Measurements from ENCODE around the gene NMNAT1. TPM values are rescaled to one million over a fixed set of nuclear protein-coding genes. Genes with fewer than 3 reads are reported as not detected.

Gene NMNAT1
- total and polyA plus RNA-seq, 2 of the 8 experiments (the other 6 are each of a cell fraction or from before 2014, with no cell fraction given), result 2.0 to 2.5 TPM

DNA sequence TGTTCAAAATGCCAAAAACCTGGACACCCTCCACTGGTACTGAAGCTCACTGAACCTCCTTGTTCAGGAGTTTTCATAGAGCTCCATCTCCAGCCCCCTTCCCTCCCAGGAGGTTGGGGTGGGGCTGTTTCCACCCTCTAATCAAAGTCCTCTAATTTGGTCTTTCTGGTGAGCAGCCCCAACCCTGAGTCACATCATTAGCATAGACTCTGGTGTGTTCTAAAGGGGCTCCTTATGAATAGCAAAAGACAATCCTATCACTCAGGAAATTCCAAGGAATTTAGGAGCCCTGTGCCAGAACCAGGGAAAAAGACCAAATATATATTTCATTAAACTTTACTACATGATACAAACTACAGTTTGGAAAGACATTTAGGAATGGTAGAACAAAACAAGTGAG is 76.3 kb downstream of the NMNAT1 start (continued):
- TF ChIP-seq, protein P1, sequence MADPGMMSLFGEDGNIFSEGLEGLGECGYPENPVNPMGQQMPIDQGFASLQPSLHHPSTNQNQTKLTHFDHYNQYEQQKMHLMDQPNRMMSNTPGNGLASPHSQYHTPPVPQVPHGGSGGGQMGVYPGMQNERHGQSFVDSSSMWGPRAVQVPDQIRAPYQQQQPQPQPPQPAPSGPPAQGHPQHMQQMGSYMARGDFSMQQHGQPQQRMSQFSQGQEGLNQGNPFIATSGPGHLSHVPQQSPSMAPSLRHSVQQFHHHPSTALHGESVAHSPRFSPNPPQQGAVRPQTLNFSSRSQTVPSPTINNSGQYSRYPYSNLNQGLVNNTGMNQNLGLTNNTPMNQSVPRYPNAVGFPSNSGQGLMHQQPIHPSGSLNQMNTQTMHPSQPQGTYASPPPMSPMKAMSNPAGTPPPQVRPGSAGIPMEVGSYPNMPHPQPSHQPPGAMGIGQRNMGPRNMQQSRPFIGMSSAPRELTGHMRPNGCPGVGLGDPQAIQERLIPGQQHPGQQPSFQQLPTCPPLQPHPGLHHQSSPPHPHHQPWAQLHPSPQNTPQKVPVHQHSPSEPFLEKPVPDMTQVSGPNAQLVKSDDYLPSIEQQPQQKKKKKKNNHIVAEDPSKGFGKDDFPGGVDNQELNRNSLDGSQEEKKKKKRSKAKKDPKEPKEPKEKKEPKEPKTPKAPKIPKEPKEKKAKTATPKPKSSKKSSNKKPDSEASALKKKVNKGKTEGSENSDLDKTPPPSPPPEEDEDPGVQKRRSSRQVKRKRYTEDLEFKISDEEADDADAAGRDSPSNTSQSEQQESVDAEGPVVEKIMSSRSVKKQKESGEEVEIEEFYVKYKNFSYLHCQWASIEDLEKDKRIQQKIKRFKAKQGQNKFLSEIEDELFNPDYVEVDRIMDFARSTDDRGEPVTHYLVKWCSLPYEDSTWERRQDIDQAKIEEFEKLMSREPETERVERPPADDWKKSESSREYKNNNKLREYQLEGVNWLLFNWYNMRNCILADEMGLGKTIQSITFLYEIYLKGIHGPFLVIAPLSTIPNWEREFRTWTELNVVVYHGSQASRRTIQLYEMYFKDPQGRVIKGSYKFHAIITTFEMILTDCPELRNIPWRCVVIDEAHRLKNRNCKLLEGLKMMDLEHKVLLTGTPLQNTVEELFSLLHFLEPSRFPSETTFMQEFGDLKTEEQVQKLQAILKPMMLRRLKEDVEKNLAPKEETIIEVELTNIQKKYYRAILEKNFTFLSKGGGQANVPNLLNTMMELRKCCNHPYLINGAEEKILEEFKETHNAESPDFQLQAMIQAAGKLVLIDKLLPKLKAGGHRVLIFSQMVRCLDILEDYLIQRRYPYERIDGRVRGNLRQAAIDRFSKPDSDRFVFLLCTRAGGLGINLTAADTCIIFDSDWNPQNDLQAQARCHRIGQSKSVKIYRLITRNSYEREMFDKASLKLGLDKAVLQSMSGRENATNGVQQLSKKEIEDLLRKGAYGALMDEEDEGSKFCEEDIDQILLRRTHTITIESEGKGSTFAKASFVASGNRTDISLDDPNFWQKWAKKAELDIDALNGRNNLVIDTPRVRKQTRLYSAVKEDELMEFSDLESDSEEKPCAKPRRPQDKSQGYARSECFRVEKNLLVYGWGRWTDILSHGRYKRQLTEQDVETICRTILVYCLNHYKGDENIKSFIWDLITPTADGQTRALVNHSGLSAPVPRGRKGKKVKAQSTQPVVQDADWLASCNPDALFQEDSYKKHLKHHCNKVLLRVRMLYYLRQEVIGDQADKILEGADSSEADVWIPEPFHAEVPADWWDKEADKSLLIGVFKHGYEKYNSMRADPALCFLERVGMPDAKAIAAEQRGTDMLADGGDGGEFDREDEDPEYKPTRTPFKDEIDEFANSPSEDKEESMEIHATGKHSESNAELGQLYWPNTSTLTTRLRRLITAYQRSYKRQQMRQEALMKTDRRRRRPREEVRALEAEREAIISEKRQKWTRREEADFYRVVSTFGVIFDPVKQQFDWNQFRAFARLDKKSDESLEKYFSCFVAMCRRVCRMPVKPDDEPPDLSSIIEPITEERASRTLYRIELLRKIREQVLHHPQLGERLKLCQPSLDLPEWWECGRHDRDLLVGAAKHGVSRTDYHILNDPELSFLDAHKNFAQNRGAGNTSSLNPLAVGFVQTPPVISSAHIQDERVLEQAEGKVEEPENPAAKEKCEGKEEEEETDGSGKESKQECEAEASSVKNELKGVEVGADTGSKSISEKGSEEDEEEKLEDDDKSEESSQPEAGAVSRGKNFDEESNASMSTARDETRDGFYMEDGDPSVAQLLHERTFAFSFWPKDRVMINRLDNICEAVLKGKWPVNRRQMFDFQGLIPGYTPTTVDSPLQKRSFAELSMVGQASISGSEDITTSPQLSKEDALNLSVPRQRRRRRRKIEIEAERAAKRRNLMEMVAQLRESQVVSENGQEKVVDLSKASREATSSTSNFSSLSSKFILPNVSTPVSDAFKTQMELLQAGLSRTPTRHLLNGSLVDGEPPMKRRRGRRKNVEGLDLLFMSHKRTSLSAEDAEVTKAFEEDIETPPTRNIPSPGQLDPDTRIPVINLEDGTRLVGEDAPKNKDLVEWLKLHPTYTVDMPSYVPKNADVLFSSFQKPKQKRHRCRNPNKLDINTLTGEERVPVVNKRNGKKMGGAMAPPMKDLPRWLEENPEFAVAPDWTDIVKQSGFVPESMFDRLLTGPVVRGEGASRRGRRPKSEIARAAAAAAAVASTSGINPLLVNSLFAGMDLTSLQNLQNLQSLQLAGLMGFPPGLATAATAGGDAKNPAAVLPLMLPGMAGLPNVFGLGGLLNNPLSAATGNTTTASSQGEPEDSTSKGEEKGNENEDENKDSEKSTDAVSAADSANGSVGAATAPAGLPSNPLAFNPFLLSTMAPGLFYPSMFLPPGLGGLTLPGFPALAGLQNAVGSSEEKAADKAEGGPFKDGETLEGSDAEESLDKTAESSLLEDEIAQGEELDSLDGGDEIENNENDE (IDR thresholded peaks at IDR 0.05; ENCODE audit: insufficient replicate concordance, low read length), result no peak
- TF ChIP-seq RBBP5 (IDR thresholded peaks at IDR 0.05; ENCODE audit: borderline replicate concordance, low read depth, low read length), result no peak
- TF ChIP-seq RAD21 (IDR thresholded peaks at IDR 0.05 in 1 of 2, conservative IDR thresholded peaks at IDR 0.05 in 1 of 2; ENCODE audit: low read depth in 2 of 2, low read length in 2 of 2), result no peak
- TF ChIP-seq RNF2 (IDR thresholded peaks at IDR 0.05; ENCODE audit: borderline replicate concordance, low read depth, low read length, missing control alignments, poor library complexity, severe bottlenecking), result no peak
- TF ChIP-seq KDM4A (IDR thresholded peaks at IDR 0.05; ENCODE audit: low read depth, low read length, severe bottlenecking), result no peak
- TF ChIP-seq TBP (IDR thresholded peaks at IDR 0.05; ENCODE audit: low read depth, low read length), result no peak

Measured in H1 (cell line).